ENCODE results near the gene PPT1.
"Not testable (repeated sequence)": the region's sequence is repeated elsewhere in the genome, so short reads cannot be mapped to it uniquely, and the experiment has no call there.

Gene PPT1

DNA sequence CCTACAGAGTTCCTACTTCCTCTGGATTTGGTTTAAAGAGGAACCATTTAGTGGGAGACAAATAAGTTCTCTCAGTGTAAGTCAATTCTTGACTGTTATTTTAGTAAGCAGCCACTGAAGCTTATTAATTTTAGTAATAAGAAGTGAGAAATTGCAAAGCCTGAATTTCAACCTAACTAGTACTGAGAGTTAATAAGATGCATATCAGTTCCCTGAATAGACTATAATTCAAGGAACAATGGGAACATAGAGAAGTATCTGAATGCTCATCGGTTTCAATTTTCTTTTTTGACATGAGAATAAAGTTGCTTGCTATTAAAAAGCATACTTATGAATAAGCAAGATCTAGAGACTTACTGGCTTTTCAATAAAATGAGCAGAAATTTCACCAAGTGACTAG, 8.0 kb upstream of the PPT1 start:
- Mint-ChIP-seq H3K36me3 (peaks cover 4% of the 10 kb centered on the region), H3K4me3 (no peak overlapping the region), H3K27me3 (peaks cover 11% of the 10 kb centered on the region), H3K4me1 (no peaks in the 10 kb centered on the region), H3K27ac (no peak overlapping the region), H3K9me3 (peaks cover 8% of the 10 kb centered on the region)
- DNase-seq (ENCODE audit: low spot score in 2 of 2) (no peak), ATAC-seq (ENCODE audit: low read depth) (no peak)

DNA sequence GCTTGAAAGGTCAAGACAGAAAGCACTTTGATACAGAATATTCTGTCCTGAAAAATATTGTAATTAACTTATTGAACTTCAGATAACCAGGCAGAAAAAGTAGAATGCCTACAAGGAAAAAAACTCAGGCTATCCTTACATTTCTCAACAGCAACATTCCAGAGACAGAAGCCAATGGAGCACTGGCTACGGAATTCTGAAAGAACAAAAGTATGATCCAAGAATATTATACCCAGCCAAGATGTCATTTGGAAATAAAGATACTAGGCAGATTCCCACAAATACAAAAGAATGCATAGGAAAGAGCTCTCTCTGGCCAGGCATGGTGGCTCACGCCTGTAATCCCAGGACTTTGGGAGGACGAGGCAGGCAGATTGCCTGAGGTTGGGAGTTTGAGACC, 5.8 kb upstream of the PPT1 start:
- no peak for ATAC-seq (ENCODE audit: low read depth)
- Mint-ChIP-seq H3K9me3 (peaks cover 5% of the 10 kb centered on the region), H3K36me3 (peaks cover 4% of the 10 kb centered on the region), H3K4me3 (no peak overlapping the region), H3K27ac (no peak overlapping the region), H3K27me3 (peaks cover 3% of the 10 kb centered on the region), H3K4me1 (peaks cover under 1% of the 10 kb centered on the region)
- DNase-seq (ENCODE audit: low spot score in 2 of 2), result no peak

GRCh38 chr1:40102038-40102437, 5.0 kb upstream of the PPT1 start:
- Mint-ChIP-seq H3K27ac (no peak overlapping the region), H3K4me3 (no peak overlapping the region)
- DNase-seq (ENCODE audit: low spot score in 2 of 2), result no peak

DNA sequence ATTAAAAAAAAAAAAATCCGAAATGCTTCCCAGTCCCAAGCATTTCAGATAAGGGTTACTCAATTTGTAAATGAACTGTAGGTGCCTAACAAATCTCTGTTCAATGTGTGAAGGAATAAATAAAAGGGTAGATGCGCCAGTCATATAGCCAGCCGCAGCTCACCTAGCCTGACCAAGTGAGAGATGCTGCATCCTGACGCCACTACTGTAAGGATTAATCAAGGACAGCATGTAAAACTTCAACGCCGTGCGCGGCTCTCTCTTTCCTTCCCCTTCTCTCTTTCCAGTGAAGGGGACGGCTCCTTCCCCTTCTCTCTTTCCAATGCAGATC, 441 bp downstream of the PPT1 start:
- Mint-ChIP-seq H3K36me3 (peaks cover 5% of the 10 kb centered on the region), H3K27me3 (no peaks in the 10 kb centered on the region), H3K4me3 (peak overlapping the region; percentile 96)

More at GRCh38 chr1:40102038-40102437, 5.0 kb upstream of the PPT1 start:
- Mint-ChIP-seq H3K27me3 (no peaks in the 10 kb centered on the region), H3K4me1 (peaks cover 7% of the 10 kb centered on the region), H3K36me3 (peaks cover 2% of the 10 kb centered on the region), H3K9me3 (peaks cover 5% of the 10 kb centered on the region)
- ATAC-seq (ENCODE audit: low read depth), result no peak

GRCh38 chr1:40095806-40096205, 1.2 kb downstream of the PPT1 start:
- H3K36me3 Mint-ChIP-seq, result peaks cover 10% of the 10 kb centered on the region
- H3K4me3 Mint-ChIP-seq, result peak overlapping the region; percentile 21
- peak overlapping the region; percentile 59 for H3K27ac Mint-ChIP-seq
- peaks cover 30% of the 10 kb centered on the region for H3K4me1 Mint-ChIP-seq
- H3K9me3 Mint-ChIP-seq, result no peaks in the 10 kb centered on the region
- H3K27me3 Mint-ChIP-seq, result no peaks in the 10 kb centered on the region
- ATAC-seq (ENCODE audit: low read depth) (no peak), DNase-seq (ENCODE audit: low spot score in 2 of 2) (no peak)

More for the DNA sequence above, 441 bp downstream of the PPT1 start:
- DNase-seq (ENCODE audit: low spot score in 2 of 2) (no peak), ATAC-seq (ENCODE audit: low read depth) (peak; percentile 16)
- H3K4me1 Mint-ChIP-seq, result peaks cover 30% of the 10 kb centered on the region
- peak overlapping the region; percentile 87 for H3K27ac Mint-ChIP-seq
- H3K9me3 Mint-ChIP-seq, result no peaks in the 10 kb centered on the region

DNA sequence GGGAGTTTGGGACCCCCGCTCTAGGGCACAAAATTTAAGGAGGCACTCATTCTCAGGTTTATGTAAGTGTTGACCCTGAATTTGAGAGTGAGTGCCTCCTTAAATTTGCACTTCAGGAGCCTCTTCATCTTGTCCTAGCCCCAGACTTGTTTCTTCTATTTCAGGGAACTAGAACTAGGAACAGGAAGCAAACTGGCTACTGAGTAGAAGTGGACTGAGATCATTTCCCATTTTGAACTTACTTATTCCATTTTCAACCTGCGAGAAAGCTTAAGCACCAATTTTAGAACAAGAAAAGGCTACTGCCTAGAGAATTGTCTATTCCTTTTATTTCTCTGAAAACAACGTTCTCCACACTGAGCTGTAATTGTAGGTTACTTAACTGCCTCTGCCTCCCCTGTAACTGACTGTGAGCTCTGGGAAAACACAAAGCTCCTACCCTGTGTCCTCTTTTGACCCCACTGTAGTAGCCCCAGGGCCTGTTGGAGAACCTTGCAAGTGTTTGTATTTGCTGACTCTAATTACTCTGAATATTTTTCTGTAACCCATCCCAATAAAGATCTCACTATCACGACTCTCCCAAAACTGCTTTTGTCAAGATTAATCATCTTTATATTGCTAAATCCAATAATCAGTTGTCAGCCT, 2.5 kb downstream of the PPT1 start:
- Mint-ChIP-seq H3K4me1 (peaks cover 30% of the 10 kb centered on the region), H3K4me3 (no peak overlapping the region)

GRCh38 chr1:40092706-40093639, 4.1 kb downstream of the PPT1 start:
- Mint-ChIP-seq H3K27ac (peak overlapping the region; percentile 24), H3K4me1 (peaks cover 30% of the 10 kb centered on the region), H3K4me3 (no peak overlapping the region), H3K27me3 (no peaks in the 10 kb centered on the region), H3K36me3 (peaks cover 17% of the 10 kb centered on the region), H3K9me3 (no peaks in the 10 kb centered on the region)
- no peak for ATAC-seq (ENCODE audit: low read depth)
- DNase-seq (ENCODE audit: low spot score in 2 of 2), result no peak

More for the DNA sequence above, 2.5 kb downstream of the PPT1 start:
- H3K9me3 Mint-ChIP-seq, result no peaks in the 10 kb centered on the region
- H3K27ac Mint-ChIP-seq, result peak overlapping the region; percentile 59
- peaks cover 11% of the 10 kb centered on the region for H3K36me3 Mint-ChIP-seq
- no peak for DNase-seq (ENCODE audit: low spot score in 2 of 2)
- no peak for ATAC-seq (ENCODE audit: low read depth)
- no peaks in the 10 kb centered on the region for H3K27me3 Mint-ChIP-seq

DNA sequence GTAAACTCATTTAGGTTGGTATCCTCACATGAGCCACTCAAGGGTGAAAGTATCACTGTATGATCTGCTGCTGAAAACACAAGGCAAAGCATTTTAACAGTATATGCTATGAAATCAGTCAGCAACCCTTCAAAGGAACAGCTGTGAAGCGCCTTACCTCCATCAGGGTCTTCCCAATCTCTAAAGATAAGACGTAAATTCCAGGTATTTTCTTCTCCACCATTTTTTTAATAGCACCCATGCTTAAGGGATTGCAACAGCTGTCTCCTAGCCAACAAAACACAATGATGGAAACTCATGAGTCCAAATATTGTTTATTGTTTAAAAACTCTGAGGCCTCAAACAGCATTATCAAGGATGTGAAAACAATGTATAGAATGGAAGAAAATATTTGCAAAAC, 4.8 kb downstream of the PPT1 start:
- Mint-ChIP-seq H3K27me3 (no peaks in the 10 kb centered on the region), H3K36me3 (peaks cover 22% of the 10 kb centered on the region), H3K4me1 (peaks cover 23% of the 10 kb centered on the region), H3K27ac (no peak overlapping the region), H3K4me3 (no peak overlapping the region), H3K9me3 (no peaks in the 10 kb centered on the region)
- no peak for DNase-seq (ENCODE audit: low spot score in 2 of 2)
- ATAC-seq (ENCODE audit: low read depth), result no peak

GRCh38 chr1:40090652-40091355, 6.2 kb downstream of the PPT1 start:
- no peaks in the 10 kb centered on the region for H3K9me3 Mint-ChIP-seq
- peaks cover 26% of the 10 kb centered on the region for H3K36me3 Mint-ChIP-seq
- no peaks in the 10 kb centered on the region for H3K27me3 Mint-ChIP-seq
- DNase-seq (ENCODE audit: low spot score in 2 of 2) (no peak), ATAC-seq (ENCODE audit: low read depth) (no peak)
- no peak overlapping the region for H3K4me3 Mint-ChIP-seq
- H3K27ac Mint-ChIP-seq, result no peak overlapping the region
- peaks cover 15% of the 10 kb centered on the region for H3K4me1 Mint-ChIP-seq

GRCh38 chr1:40084750-40085149, 12.3 kb downstream of the PPT1 start:
- H3K27ac Mint-ChIP-seq; H3K9me3 Mint-ChIP-seq; H3K4me3 Mint-ChIP-seq; ATAC-seq (ENCODE audit: low read depth); H3K4me1 Mint-ChIP-seq; H3K27me3 Mint-ChIP-seq: not testable (repeated sequence)
- peaks cover 31% of the 10 kb centered on the region for H3K36me3 Mint-ChIP-seq
- DNase-seq (ENCODE audit: low spot score in 2 of 2), result peak; percentile 17 to 53

- DNase-seq (ENCODE audit: low spot score in 2 of 2), result no peak
- peaks cover 10% of the 10 kb centered on the region for H3K4me1 Mint-ChIP-seq
- peak overlapping the region; percentile 7 for H3K27ac Mint-ChIP-seq
- no peak overlapping the region for H3K4me3 Mint-ChIP-seq
- ATAC-seq (ENCODE audit: low read depth), result no peak
- no peaks in the 10 kb centered on the region for H3K27me3 Mint-ChIP-seq
- H3K36me3 Mint-ChIP-seq, result peaks cover 27% of the 10 kb centered on the region
- H3K9me3 Mint-ChIP-seq, result no peaks in the 10 kb centered on the region
Observed at GRCh38 chr1:40081871-40082270, 15.2 kb downstream of the PPT1 start.

GRCh38 chr1:40079774-40080400, 17.2 kb downstream of the PPT1 start:
- no peak overlapping the region for H3K4me3 Mint-ChIP-seq
- H3K36me3 Mint-ChIP-seq, result peaks cover 22% of the 10 kb centered on the region
- ATAC-seq (ENCODE audit: low read depth) (no peak), DNase-seq (ENCODE audit: low spot score in 2 of 2) (no peak)
- H3K9me3 Mint-ChIP-seq, result no peaks in the 10 kb centered on the region
- peak overlapping the region; percentile 60 for H3K27ac Mint-ChIP-seq
- no peaks in the 10 kb centered on the region for H3K27me3 Mint-ChIP-seq
- peaks cover 13% of the 10 kb centered on the region for H3K4me1 Mint-ChIP-seq

DNA sequence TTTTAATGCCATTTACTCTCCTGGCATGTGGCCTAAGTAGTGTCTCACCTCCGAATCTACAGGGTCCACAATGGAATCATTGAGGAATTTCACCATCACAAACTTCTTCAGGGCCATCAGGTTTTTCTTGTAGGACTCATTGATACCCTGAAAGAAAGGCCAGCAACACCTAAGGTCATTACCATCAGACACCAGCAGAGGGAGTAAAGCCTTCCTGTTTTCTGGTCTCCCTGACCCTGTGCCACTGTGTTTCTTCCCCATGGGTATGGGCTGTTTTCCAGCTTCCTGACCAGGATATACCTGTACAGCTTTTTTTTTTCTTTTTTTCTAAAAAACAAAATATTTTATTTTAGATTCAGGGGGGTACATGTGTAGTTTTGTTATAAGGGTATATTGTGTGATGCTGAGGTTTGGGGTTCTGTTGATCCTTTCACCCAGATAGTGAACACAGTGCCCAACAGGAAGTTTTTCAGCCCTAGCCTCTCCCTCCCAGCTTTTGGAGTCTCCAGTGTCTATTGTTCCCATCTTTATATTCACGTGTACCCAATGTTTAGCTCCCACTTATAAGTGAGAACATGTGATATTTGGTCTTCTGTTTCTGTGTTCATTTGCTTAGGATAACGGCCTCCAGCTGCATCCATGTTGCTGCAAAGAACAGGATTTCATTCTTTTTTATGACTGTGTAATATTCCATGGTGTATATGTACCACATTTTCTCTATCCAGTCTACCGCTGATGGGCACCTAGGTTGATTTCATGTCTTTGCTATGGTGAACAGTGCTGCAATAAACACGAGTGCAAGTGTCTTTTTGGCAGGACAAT, 18.3 kb downstream of the PPT1 start:
- no peaks in the 10 kb centered on the region for H3K27me3 Mint-ChIP-seq
- no peak overlapping the region for H3K27ac Mint-ChIP-seq
- H3K4me1 Mint-ChIP-seq, result peaks cover 13% of the 10 kb centered on the region
- peaks cover 20% of the 10 kb centered on the region for H3K36me3 Mint-ChIP-seq
- DNase-seq (ENCODE audit: low spot score in 2 of 2), result peak; percentile 58 to 67
- ATAC-seq (ENCODE audit: low read depth), result peak; percentile 83
- H3K4me3 Mint-ChIP-seq, result no peak overlapping the region
- H3K9me3 Mint-ChIP-seq, result no peaks in the 10 kb centered on the region
